Fibroblast of lung (primary cell): ENCODE data around the gene NUP160. TPM values are rescaled to one million over a fixed set of nuclear protein-coding genes. Genes with fewer than 3 reads are reported as not detected.

ENCODE experiments used
- DNase-seq, 2 donors: peaks; one replicate each; pipeline versions ENCODE4 v3.0.0 to v3.0.0-alpha.2; 2010; ENCODE audit warnings: low read depth in 2 of 2
- H2AFZ ChIP-seq: 2 replicates; pipeline ENCODE4 v1.5.1; 2012; ENCODE audit warnings: low read length, control low read depth, inconsistent platforms
- H3K27ac ChIP-seq: 2 replicates; pipeline ENCODE4 v1.5.1; 2011; ENCODE audit warnings: low read length, control low read depth; ENCODE audit not compliant: insufficient read depth
- H3K27me3 ChIP-seq: 2 replicates; pipeline ENCODE4 v1.5.1; 2011; ENCODE audit warnings: mild to moderate bottlenecking, low read length; ENCODE audit not compliant: control insufficient read depth, insufficient read depth
- H3K36me3 ChIP-seq: 2 replicates; pipeline ENCODE4 v1.5.1; 2011; ENCODE audit warnings: low read length; ENCODE audit not compliant: control insufficient read depth, insufficient read depth
- H3K4me1 ChIP-seq: 2 replicates; pipeline ENCODE4 v1.5.1; 2011; ENCODE audit warnings: low read length; ENCODE audit not compliant: control insufficient read depth, insufficient read depth; ENCODE audit errors: extremely low read depth
- H3K4me2 ChIP-seq: 2 replicates; pipeline ENCODE4 v1.5.1; 2011; ENCODE audit warnings: low read length, control low read depth; ENCODE audit not compliant: insufficient read depth; ENCODE audit errors: extremely low read depth
- H3K4me3 ChIP-seq, 4 experiments: fragments of 200-600 bp in 1 of 4; sonication (generic) in 1 of 4; replicated peaks in 1 of 4; 2 replicates each; pipeline ENCODE4 v1.5.1; 2011 to 2016; ENCODE audit warnings: low read length in 4 of 4, low read depth in 3 of 4, mild to moderate bottlenecking in 3 of 4, control low read depth in 2 of 4, inconsistent platforms in 1 of 4, mixed read lengths in 1 of 4; ENCODE audit not compliant: insufficient read depth in 1 of 4; ENCODE audit errors: control extremely low read depth in 1 of 4
- H3K79me2 ChIP-seq: 2 replicates; pipeline ENCODE4 v1.5.1; 2012; ENCODE audit warnings: mild to moderate bottlenecking, low read length, inconsistent platforms; ENCODE audit not compliant: control insufficient read depth, insufficient read depth
- H3K9ac ChIP-seq: 2 replicates; pipeline ENCODE4 v1.5.1; 2011; ENCODE audit warnings: mild to moderate bottlenecking, low read length, control low read depth; ENCODE audit not compliant: insufficient read depth
- H3K9me3 ChIP-seq: 2 replicates; pipeline ENCODE4 v1.5.1; 2012; ENCODE audit warnings: low read depth, low read length; ENCODE audit not compliant: control insufficient read depth, insufficient read depth
- H4K20me1 ChIP-seq: 2 replicates; pipeline ENCODE4 v1.5.1; 2011; ENCODE audit warnings: low read length; ENCODE audit not compliant: control insufficient read depth, insufficient read depth; ENCODE audit errors: extremely low read depth
- EZH2 ChIP-seq: IDR thresholded peaks from 2 replicates; pipeline ENCODE4 v1.5.1; 2012; ENCODE audit warnings: low read length, control low read depth, mild to moderate bottlenecking; ENCODE audit errors: missing control alignments
- polyA plus RNA-seq, 2 donors: library from polyadenylated mRNA; depleted of rRNA in 1 of 2; stranded (reverse) in 1 of 2; unstranded in 1 of 2; fragments of >200 nt; gene quantifications; 2 replicates each; pipeline ENCODE4 v1.2.1, GENCODE V29; 2011 to 2012; ENCODE audit warnings: missing spikeins in 1 of 2
- total RNA-seq: library from RNA; depleted of rRNA; stranded (reverse); fragments of >200 nt; gene quantifications from 2 replicates; pipeline ENCODE4 v1.2.1, GENCODE V29; 2014
- TF ChIP-seq, protein P1 (sequence below), 2 donors: IDR thresholded peaks in 1 of 2; conservative IDR thresholded peaks in 1 of 2; 1 replicate in 1 of 2; 2 replicates in 1 of 2; pipeline ENCODE4 v1.5.1; 2011 to 2012; ENCODE audit warnings: low read length in 2 of 2, control low read depth in 1 of 2, inconsistent platforms in 1 of 2, low read depth in 1 of 2, mild to moderate bottlenecking in 1 of 2

Gene NUP160
- total and polyA plus RNA-seq, 2 donors (not counting 1 experiment from before 2014, with no cell fraction given): 25.8 to 25.9 TPM

DNA sequence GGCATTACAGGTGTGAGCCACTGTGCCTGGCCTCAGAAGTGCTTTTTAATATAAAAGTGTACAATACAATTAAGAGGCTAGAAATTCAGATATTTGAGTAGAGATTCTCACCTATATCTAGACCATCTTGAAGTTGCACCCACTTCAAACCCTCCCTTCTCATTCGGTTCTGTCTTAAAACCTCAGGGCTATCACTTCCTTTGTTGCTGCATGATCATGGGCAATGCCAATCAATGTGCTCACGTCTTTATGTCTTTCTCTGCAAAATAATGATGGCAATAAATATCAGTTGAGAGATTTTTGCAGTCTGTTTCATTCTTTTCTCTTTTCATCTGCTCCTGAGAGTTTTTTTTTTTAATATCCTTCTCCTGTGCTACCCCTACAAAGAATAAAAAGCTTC, 9.3 kb upstream of the NUP160 start:
- Histone ChIP-seq H3K27me3 (no peaks in the 10 kb centered on the region), H3K9me3 (no peaks in the 10 kb centered on the region), H4K20me1 (no peaks in the 10 kb centered on the region), H3K4me3 (no peak overlapping the region), H3K4me2 (no peak overlapping the region), H3K4me1 (peaks cover 6% of the 10 kb centered on the region), H3K79me2 (no peaks in the 10 kb centered on the region), H2AFZ (no peak overlapping the region), H3K27ac (no peak overlapping the region), H3K36me3 (no peaks in the 10 kb centered on the region), H3K9ac (no peak overlapping the region)
- DNase-seq: no peak
- TF ChIP-seq, protein P1, sequence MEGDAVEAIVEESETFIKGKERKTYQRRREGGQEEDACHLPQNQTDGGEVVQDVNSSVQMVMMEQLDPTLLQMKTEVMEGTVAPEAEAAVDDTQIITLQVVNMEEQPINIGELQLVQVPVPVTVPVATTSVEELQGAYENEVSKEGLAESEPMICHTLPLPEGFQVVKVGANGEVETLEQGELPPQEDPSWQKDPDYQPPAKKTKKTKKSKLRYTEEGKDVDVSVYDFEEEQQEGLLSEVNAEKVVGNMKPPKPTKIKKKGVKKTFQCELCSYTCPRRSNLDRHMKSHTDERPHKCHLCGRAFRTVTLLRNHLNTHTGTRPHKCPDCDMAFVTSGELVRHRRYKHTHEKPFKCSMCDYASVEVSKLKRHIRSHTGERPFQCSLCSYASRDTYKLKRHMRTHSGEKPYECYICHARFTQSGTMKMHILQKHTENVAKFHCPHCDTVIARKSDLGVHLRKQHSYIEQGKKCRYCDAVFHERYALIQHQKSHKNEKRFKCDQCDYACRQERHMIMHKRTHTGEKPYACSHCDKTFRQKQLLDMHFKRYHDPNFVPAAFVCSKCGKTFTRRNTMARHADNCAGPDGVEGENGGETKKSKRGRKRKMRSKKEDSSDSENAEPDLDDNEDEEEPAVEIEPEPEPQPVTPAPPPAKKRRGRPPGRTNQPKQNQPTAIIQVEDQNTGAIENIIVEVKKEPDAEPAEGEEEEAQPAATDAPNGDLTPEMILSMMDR (conservative IDR thresholded peaks at IDR 0.05 in 1 of 2, IDR thresholded peaks at IDR 0.05 in 1 of 2; ENCODE audit: low read depth in 1 of 2, low read length in 2 of 2): no peak
- TF ChIP-seq EZH2: no peak

DNA sequence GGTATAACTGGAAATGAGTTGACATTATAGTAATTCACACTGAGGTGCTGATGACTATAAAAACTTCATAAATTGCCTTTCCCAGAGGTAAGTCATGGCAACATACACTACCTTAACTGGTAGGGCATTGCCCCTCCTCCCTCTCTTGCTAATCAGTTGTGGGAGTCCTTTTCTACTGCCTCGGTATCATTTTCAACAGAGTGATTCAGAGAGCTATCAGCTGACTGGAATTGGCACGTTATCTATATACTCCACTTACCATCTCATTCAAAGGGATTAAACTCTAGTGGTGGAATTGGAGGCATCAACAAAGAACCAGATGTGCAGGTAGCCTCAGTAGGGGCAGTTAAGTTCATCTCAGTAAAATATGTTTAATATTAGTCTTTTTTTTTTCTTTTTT, 8.0 kb upstream of the NUP160 start:
- H3K36me3 ChIP-seq: no peaks in the 10 kb centered on the region

DNA sequence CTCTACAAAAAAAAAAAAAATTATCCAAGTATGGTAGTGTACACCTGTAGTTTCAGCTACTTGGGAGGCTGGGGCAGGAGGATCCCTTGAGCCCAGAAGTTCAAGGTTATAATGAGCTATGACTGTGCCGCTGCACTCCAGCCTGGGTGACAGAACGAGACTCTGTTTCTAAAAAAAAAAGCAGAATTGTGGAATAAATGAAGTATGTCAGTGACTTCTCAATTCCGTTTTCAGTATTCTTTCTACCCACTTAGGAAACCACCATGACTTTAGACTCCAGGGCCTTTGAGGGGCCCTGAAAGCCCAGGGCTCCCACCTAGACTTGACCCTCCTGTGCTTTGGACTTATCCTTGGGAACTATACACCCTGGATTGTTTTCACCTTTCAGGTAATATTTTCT, 6.5 kb upstream of the NUP160 start:
- H3K9me3 ChIP-seq: no peaks in the 10 kb centered on the region
- H4K20me1 ChIP-seq: no peaks in the 10 kb centered on the region
- H2AFZ ChIP-seq: no peak overlapping the region
- no peak overlapping the region for H3K9ac ChIP-seq
- H3K36me3 ChIP-seq: no peaks in the 10 kb centered on the region
- no peak overlapping the region for H3K27ac ChIP-seq
- no peak overlapping the region for H3K4me2 ChIP-seq
- H3K79me2 ChIP-seq: no peaks in the 10 kb centered on the region
- H3K4me3 ChIP-seq: no peak overlapping the region
- DNase-seq: no peak
- no peaks in the 10 kb centered on the region for H3K27me3 ChIP-seq
- peaks cover 4% of the 10 kb centered on the region for H3K4me1 ChIP-seq
- TF ChIP-seq, protein P1 (conservative IDR thresholded peaks at IDR 0.05 in 1 of 2, IDR thresholded peaks at IDR 0.05 in 1 of 2; ENCODE audit: low read depth in 1 of 2, low read length in 2 of 2): no peak
- no peak for TF ChIP-seq EZH2

More for the DNA sequence above, 8.0 kb upstream of the NUP160 start:
- no peak overlapping the region for H3K4me3 ChIP-seq
- peaks cover 4% of the 10 kb centered on the region for H3K4me1 ChIP-seq
- no peaks in the 10 kb centered on the region for H3K79me2 ChIP-seq
- DNase-seq: peak in 1 of 2 donors; percentile 40
- no peaks in the 10 kb centered on the region for H3K9me3 ChIP-seq
- H4K20me1 ChIP-seq: no peaks in the 10 kb centered on the region
- H3K4me2 ChIP-seq: no peak overlapping the region
- no peak overlapping the region for H3K27ac ChIP-seq
- H3K27me3 ChIP-seq: no peaks in the 10 kb centered on the region
- H2AFZ ChIP-seq: no peak overlapping the region
- no peak for TF ChIP-seq EZH2
- TF ChIP-seq, protein P1 (conservative IDR thresholded peaks at IDR 0.05 in 1 of 2, IDR thresholded peaks at IDR 0.05 in 1 of 2; ENCODE audit: low read depth in 1 of 2, low read length in 2 of 2): no peak
- no peak overlapping the region for H3K9ac ChIP-seq
